Transverse colon (tissue), 3 donors: ENCODE results near the gene MSH3.

ENCODE experiments used
- CTCF ChIP-seq, 5 experiments: fragments of 200-600 bp in 3 of 5; fragments of 450-650 bp in 2 of 5; sonication (generic) in 3 of 5; IDR thresholded peaks; 1 replicate in 2 of 5; 2 replicates in 3 of 5; pipeline ENCODE4 v1.5.1; 2016 to 2017; ENCODE audit warnings: antibody characterized with exemption in 5 of 5, inconsistent platforms in 3 of 5, mild to moderate bottlenecking in 2 of 5, moderate library complexity in 1 of 5
- EP300 ChIP-seq: sonication (generic); formaldehyde crosslinking; IDR thresholded peaks from one replicate; pipeline ENCODE4 v1.6.1; 2017; ENCODE audit warnings: antibody characterized with exemption, low read depth

GRCh38 chr5:80632700-80633099, 21.8 kb upstream of the MSH3 start:
- TF ChIP-seq CTCF (IDR thresholded peaks at IDR 0.05): no peak
- TF ChIP-seq EP300: no peak
